Mesothelial cell of epicardium (in vitro differentiated cells): Measurements from ENCODE around the gene TREM1. TPM values are rescaled to one million over a fixed set of nuclear protein-coding genes. Genes with fewer than 3 reads are reported as not detected.

Experiments
- DNase-seq, 2 experiments: peaks; one replicate each; pipeline ENCODE4 v3.0.0; 2021; ENCODE audit warnings: low spot score in 2 of 2; ENCODE audit not compliant: unreplicated experiment in 2 of 2
- H3K27ac Mint-ChIP-seq: 2 replicates; pipeline ENCODE4 v1.8.0; 2021; ENCODE audit warnings: mixed read lengths
- H3K27me3 Mint-ChIP-seq: 2 replicates; pipeline ENCODE4 v1.8.0; 2021; ENCODE audit warnings: low read depth, mixed read lengths
- H3K36me3 Mint-ChIP-seq: 2 replicates; pipeline ENCODE4 v1.8.0; 2021; ENCODE audit warnings: mixed read lengths
- H3K4me1 Mint-ChIP-seq: 2 replicates; pipeline ENCODE4 v1.8.0; 2021; ENCODE audit warnings: mixed read lengths
- H3K4me3 Mint-ChIP-seq: 2 replicates; pipeline ENCODE4 v1.8.0; 2021; ENCODE audit warnings: mild to moderate bottlenecking, moderate library complexity, mixed read lengths
- H3K9me3 Mint-ChIP-seq: 2 replicates; pipeline ENCODE4 v1.8.0; 2021; ENCODE audit warnings: mixed read lengths
- total RNA-seq: library from RNA; stranded (reverse); gene quantifications from 3 replicates; pipeline ENCODE4 v1.2.1, GENCODE V29; 2021
- TF ChIP-seq, protein P1 (sequence below): fragments of 200-600 bp; sonication (generic); IDR thresholded peaks from one replicate; pipeline ENCODE4 v1.5.0; 2021; ENCODE audit warnings: antibody characterized with exemption; ENCODE audit not compliant: unreplicated experiment

The TREM1 gene
- total RNA-seq, 1 donor from 2014 or later = not detected

DNA sequence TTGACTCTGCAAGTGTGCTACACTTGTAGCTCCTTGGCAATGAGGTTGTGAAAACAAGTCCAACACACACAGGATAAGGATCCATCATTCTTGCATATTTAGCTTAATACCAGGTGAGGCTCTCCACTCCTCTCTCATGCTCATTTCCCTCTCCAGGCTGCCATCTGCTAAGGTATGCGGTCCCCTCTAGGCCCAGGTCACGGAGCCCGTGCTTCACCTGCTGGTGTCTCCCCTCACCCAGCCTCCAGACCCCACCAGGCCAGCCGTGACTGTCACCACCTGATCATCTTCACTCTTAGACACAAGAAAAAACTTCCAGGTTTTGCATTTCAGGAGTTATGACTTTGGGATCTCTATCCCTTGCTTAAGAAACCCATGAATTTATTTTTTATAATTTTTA lies 34.7 kb upstream of the TREM1 start:
- H3K4me1 Mint-ChIP-seq = peaks cover 7% of the 10 kb centered on the region
- H3K9me3 Mint-ChIP-seq = no peaks in the 10 kb centered on the region
- no peak for DNase-seq
- no peak overlapping the region for H3K27ac Mint-ChIP-seq
- TF ChIP-seq, protein P1, sequence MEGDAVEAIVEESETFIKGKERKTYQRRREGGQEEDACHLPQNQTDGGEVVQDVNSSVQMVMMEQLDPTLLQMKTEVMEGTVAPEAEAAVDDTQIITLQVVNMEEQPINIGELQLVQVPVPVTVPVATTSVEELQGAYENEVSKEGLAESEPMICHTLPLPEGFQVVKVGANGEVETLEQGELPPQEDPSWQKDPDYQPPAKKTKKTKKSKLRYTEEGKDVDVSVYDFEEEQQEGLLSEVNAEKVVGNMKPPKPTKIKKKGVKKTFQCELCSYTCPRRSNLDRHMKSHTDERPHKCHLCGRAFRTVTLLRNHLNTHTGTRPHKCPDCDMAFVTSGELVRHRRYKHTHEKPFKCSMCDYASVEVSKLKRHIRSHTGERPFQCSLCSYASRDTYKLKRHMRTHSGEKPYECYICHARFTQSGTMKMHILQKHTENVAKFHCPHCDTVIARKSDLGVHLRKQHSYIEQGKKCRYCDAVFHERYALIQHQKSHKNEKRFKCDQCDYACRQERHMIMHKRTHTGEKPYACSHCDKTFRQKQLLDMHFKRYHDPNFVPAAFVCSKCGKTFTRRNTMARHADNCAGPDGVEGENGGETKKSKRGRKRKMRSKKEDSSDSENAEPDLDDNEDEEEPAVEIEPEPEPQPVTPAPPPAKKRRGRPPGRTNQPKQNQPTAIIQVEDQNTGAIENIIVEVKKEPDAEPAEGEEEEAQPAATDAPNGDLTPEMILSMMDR = no peak
- H3K27me3 Mint-ChIP-seq = peaks cover 62% of the 10 kb centered on the region
- no peak overlapping the region for H3K4me3 Mint-ChIP-seq
- H3K36me3 Mint-ChIP-seq = no peaks in the 10 kb centered on the region

DNA sequence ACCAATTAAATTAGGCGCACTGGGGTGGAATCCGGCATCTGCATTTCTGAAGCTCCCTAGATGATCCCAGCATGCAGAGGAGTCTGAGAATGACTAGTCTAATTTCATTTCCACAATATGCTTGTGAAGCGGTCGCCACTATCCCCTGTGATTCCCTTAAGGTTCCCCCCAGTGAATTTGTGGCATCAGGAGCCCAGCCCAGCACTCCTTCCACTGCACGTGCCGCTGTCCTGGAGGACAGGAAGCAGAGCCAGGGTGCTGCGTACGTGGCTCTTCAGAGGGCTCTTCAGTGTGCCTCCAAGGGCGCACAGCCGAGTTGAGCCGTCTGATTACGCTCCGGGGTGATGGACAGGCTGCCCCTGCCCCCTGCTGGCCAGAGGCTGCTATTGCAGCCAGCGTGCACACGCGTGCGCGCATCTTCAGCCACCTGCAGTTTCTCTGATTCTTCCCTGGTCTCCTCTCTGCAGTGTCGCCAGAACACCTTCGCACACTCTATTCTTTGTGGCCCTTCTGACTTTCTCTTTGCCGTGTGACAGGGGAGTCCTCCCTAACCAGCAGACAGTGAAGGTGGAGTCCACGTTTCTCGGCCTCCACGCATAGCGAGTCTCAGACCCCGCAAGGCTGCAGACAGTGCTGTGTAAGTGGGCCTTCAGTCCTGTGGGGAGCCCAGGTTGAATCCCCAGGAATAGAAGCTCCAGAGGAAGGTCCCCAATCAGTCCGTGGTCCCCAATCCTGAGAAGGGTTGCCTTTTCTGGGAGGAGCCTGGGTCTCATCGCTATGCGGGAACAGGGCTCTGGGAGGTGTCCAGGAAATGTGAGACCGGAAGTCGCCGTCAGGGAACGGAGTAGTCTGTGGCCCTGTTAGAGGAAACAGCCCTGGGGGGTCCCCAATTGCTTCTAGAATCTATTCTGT lies 32.4 kb upstream of the TREM1 start:
- TF ChIP-seq, protein P1 = peak; percentile 100
- peaks cover 63% of the 10 kb centered on the region for H3K27me3 Mint-ChIP-seq
- no peak overlapping the region for H3K27ac Mint-ChIP-seq
- DNase-seq = peak; percentile 71 to 88
- H3K36me3 Mint-ChIP-seq = no peaks in the 10 kb centered on the region
- H3K4me3 Mint-ChIP-seq = peak overlapping the region; percentile 56
- H3K4me1 Mint-ChIP-seq = peaks cover 7% of the 10 kb centered on the region
- H3K9me3 Mint-ChIP-seq = no peaks in the 10 kb centered on the region

DNA sequence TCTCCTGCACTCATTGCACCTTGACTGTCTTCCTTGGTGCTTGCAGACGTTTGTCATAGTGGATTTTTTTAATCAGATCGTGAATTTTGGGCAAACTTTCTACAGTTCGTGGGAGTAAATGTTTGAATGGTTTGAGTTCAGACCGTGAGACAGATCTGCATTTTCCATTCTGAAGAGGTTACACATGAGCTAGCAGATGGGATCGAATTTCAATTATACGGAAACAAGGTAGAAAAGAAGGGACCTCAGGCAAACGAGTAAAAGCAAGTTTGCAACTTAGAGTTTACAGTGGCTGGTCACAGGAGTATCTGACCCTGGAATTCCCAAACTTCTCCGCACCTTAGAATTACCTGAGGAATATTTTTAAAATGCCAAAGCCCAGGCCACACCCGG lies 31.8 kb upstream of the TREM1 start:
- Mint-ChIP-seq H3K27ac (no peak overlapping the region), H3K36me3 (no peaks in the 10 kb centered on the region), H3K27me3 (peaks cover 64% of the 10 kb centered on the region), H3K4me3 (peak overlapping the region; percentile 56), H3K9me3 (no peaks in the 10 kb centered on the region), H3K4me1 (peaks cover 7% of the 10 kb centered on the region)
- DNase-seq = no peak
- TF ChIP-seq, protein P1 = no peak

DNA sequence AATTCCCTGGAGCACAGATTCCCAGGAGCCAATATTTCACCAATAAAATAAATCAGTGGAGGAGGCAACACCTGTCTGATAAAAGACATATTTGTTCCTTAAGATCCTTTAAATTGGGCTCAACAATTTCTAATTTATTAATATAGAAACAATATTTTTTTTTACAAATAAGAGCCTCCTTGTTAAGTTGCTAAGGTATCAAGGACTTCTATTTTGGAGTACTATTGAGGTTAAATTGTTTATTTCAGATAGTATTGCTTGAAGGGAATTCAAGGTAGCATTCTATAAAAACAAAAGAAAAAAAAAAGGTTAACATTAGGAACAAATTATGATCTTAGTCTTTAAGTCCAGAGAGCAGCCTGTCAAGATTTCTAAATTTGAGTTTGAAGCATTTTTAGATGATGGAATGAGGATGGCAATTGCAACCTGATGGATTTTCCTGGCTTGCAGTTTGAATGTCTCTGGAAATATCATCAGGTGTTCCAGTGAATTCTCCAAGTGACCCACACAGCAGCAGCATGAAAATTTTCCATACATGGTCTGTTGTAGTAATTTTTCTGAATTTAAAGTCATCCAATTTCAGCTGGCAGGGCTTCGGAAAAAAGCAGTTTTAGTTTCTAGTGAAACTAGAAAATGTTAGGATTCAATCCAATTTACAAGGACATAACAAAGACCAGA lies 29.6 kb upstream of the TREM1 start:
- TF ChIP-seq, protein P1 = no peak
- DNase-seq = no peak
- Mint-ChIP-seq H3K27me3 (peaks cover 76% of the 10 kb centered on the region), H3K9me3 (no peaks in the 10 kb centered on the region), H3K4me3 (no peak overlapping the region), H3K4me1 (peaks cover 7% of the 10 kb centered on the region), H3K36me3 (no peaks in the 10 kb centered on the region), H3K27ac (no peak overlapping the region)

DNA sequence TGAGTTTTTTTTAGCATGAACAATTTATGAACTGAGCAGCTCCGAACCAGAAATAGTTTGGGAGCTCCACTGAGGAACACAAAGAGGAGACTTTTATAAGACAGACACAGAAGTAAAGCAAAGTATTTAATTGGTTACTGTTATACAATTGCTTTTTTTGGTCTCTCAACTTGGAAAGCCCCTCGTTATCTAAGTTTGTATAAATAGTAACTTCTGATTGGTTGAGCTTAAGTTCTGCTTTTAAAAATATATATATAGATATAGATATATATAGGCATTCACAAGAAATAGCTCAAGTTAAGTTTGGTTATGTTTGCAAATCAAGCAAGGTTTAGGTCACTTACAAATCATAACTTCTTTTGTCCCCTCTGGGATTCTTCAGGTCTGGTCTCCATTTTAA lies 28.7 kb upstream of the TREM1 start:
- peaks cover 7% of the 10 kb centered on the region for H3K4me1 Mint-ChIP-seq
- TF ChIP-seq, protein P1 = no peak
- H3K27me3 Mint-ChIP-seq = peaks cover 75% of the 10 kb centered on the region
- no peaks in the 10 kb centered on the region for H3K36me3 Mint-ChIP-seq
- no peak overlapping the region for H3K27ac Mint-ChIP-seq
- H3K4me3 Mint-ChIP-seq = no peak overlapping the region
- no peak for DNase-seq
- H3K9me3 Mint-ChIP-seq = no peaks in the 10 kb centered on the region
